Cardiac fibroblast (primary cell): ENCODE measurements around the gene NCOA3.

Experiments used
- DNase-seq, 2 donors: peaks; one replicate each; pipeline versions ENCODE4 v3.0.0 to v3.0.0-alpha.2; 2010; ENCODE audit warnings: low read depth in 2 of 2
- H3K4me3 ChIP-seq, 2 donors: replicated peaks in 1 of 2; 1 replicate in 1 of 2; 2 replicates in 1 of 2; pipeline ENCODE4 v1.5.1; 2011; ENCODE audit warnings: low read depth in 2 of 2, low read length in 2 of 2, mild to moderate bottlenecking in 2 of 2, moderate library complexity in 1 of 2
- TF ChIP-seq, protein P1 (sequence below): IDR thresholded peaks from one replicate; pipeline ENCODE4 v1.5.1; 2011; ENCODE audit warnings: low read depth, mild to moderate bottlenecking, low read length, inconsistent platforms

Gene NCOA3

DNA sequence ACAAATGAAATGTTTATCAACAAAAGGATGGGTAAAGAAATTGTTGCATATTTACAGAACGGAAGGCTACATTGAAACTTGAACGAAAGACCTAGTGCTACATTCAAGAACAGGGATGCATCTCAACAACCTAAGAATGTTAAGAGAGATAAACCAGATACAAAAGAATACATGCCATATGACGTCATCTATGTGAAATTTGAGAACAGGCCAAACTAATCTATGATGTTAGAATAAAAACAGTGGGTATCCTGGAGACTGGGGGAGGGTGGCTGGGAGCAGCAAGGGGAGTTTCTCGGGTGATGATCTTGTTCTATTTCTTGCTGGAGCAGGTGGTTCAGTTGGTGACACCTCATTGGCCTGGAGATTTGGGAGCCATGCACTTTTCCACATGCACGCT lies 202.1 kb downstream of the NCOA3 start:
- peak; percentile 29 to 48 for DNase-seq
- H3K4me3 ChIP-seq, result no peak overlapping the region
- TF ChIP-seq, protein P1, sequence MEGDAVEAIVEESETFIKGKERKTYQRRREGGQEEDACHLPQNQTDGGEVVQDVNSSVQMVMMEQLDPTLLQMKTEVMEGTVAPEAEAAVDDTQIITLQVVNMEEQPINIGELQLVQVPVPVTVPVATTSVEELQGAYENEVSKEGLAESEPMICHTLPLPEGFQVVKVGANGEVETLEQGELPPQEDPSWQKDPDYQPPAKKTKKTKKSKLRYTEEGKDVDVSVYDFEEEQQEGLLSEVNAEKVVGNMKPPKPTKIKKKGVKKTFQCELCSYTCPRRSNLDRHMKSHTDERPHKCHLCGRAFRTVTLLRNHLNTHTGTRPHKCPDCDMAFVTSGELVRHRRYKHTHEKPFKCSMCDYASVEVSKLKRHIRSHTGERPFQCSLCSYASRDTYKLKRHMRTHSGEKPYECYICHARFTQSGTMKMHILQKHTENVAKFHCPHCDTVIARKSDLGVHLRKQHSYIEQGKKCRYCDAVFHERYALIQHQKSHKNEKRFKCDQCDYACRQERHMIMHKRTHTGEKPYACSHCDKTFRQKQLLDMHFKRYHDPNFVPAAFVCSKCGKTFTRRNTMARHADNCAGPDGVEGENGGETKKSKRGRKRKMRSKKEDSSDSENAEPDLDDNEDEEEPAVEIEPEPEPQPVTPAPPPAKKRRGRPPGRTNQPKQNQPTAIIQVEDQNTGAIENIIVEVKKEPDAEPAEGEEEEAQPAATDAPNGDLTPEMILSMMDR, result no peak

DNA sequence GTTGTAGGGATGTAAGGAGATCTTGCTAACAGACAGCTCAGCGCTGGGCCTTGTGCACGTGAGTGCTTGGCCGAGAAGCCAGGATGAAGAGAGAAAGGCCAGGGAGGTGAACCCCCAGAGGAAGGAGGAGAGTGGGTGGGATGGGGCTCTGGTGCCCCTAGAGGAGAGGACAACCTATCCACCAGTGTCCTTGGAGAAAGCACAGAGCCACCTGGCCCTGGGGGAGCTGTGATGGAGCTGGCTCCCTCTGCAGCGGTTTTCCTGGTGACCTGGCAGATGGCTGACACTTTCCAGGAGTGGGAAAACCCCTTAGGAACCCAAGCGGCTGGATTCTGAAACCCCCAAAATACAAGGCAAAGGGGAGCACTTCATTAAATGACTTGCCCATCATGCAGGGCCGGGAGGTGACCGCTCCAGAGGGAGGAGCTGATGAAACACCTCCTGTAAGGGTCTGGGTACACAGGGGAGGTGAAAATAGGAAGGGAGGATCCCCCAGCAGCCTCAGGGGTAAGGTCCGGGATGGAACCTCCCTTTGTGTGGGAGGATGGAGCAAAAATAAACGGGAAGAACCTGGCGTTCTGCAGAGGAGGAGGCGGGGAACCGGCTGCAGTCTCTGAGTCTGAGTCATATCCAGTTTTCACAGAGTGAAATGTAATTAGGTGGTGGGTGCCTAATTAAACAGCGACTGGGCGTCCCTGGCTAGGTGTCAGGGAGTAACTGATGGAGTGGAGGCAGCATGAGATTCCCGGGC lies 203.2 kb downstream of the NCOA3 start:
- TF ChIP-seq, protein P1, result no peak
- no peak overlapping the region for H3K4me3 ChIP-seq
- peak; percentile 9 to 66 for DNase-seq

DNA sequence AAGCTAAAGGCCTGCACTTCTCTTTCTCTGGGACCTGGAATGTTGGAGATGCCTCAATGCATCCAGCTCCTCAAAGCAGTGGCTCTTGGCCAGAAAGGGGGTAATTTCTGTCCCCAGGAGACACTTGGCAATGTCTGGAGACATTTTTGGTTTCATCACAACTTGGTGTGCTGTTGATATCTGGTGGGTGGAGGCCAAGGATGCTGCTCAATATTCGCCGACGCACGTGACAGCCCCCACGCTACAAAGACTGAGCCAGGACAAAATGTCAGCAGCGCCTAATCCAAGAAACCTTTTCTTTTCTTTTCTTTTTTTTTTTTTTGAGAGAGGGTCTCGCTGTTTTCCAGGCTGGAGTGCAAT lies 203.8 kb downstream of the NCOA3 start:
- DNase-seq, result peak; percentile 17 to 70
- TF ChIP-seq, protein P1, result no peak
- H3K4me3 ChIP-seq, result no peak overlapping the region

DNA sequence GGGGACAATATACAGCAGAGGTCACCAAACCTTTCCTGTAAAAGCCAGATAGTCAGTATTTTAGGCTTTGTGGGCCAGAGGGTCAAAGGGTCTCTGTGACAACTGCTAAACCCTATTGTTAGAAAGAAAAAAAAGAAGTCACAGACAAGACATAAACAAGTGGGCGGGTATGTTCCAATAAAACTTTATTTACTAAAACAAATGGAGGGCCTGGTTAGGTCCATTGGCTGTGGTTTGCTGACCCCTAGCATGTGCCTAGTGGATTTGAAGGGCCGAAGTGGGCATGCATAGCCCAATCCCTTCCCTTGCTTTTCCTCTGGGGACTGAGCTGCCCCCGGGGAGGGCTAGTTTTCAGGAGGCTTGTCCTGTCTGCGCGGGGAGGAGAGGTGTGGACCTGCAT lies 204.7 kb downstream of the NCOA3 start:
- TF ChIP-seq, protein P1, result no peak
- no peak overlapping the region for H3K4me3 ChIP-seq
- DNase-seq, result no peak
